Uterus (tissue), 2 donors: Measurements from ENCODE around the gene PTPRJ.

ENCODE experiments used
- POLR2A ChIP-seq, 2 donors: fragments of 450-650 bp; IDR thresholded peaks; one replicate each; pipeline ENCODE4 v1.6.1; 2016; ENCODE audit warnings: antibody characterized with exemption in 2 of 2, mild to moderate bottlenecking in 1 of 2, moderate library complexity in 1 of 2
- TF ChIP-seq, protein P1 (sequence below), 4 experiments: fragments of 200-600 bp in 2 of 4; fragments of 450-650 bp in 2 of 4; sonication (generic) in 2 of 4; IDR thresholded peaks; one replicate each; pipeline ENCODE4 v1.5.1; 2016 to 2019; ENCODE audit warnings: antibody characterized with exemption in 4 of 4, mild to moderate bottlenecking in 2 of 4, moderate library complexity in 1 of 4

DNA sequence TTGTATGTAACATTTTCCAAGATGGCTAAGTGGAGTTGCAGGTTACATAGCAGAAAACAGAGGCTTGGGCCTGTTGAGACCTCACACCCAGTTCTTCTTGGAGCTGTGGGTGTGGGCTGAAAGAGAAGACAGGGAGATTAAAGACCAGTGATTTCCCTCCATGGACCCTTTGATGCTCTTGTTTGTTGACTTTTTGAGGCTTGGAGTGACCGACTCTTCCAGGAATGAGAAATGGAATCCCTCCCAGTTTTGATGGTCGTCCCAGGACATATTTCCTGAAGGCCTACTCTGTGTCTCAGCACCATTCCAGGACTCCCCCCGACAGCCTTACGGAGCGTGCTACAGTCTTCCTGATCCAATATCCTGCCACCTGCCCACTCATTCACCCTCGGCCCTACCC, 96.9 kb downstream of the PTPRJ start:
- TF ChIP-seq POLR2A (IDR thresholded peaks at IDR 0.05) = no peak
- TF ChIP-seq, protein P1, sequence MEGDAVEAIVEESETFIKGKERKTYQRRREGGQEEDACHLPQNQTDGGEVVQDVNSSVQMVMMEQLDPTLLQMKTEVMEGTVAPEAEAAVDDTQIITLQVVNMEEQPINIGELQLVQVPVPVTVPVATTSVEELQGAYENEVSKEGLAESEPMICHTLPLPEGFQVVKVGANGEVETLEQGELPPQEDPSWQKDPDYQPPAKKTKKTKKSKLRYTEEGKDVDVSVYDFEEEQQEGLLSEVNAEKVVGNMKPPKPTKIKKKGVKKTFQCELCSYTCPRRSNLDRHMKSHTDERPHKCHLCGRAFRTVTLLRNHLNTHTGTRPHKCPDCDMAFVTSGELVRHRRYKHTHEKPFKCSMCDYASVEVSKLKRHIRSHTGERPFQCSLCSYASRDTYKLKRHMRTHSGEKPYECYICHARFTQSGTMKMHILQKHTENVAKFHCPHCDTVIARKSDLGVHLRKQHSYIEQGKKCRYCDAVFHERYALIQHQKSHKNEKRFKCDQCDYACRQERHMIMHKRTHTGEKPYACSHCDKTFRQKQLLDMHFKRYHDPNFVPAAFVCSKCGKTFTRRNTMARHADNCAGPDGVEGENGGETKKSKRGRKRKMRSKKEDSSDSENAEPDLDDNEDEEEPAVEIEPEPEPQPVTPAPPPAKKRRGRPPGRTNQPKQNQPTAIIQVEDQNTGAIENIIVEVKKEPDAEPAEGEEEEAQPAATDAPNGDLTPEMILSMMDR (IDR thresholded peaks at IDR 0.05) = no peak
